Measurements from ENCODE around the gene TLE4.

Gene TLE4

GRCh38 chr9:79575547-79575946, 3.8 kb downstream of the TLE4 start:
- H3K9me2 ChIP-seq (replicated peaks; ENCODE audit: control insufficient read depth, low read length), result no peaks in the 10 kb centered on the region
- no peak for TF ChIP-seq EZH2phosphoT487 (IDR thresholded peaks at IDR 0.05; ENCODE audit: borderline replicate concordance, low read length)
- TF ChIP-seq CTCF (IDR thresholded peaks at IDR 0.05; ENCODE audit: low read depth, low read length, poor library complexity, severe bottlenecking), result no peak
- peaks cover 32% of the 10 kb centered on the region for H3K36me3 ChIP-seq (ENCODE audit: control insufficient read depth, low read length)
- peaks cover 34% of the 10 kb centered on the region for H3K79me2 ChIP-seq (ENCODE audit: control insufficient read depth, low read length)
- H3K27me3 ChIP-seq (ENCODE audit: control insufficient read depth, low read length), result no peaks in the 10 kb centered on the region
- peaks cover 5% of the 10 kb centered on the region for H3F3A ChIP-seq (ENCODE audit: control insufficient read depth, insufficient read depth)
- no peaks in the 10 kb centered on the region for H3K9me3 ChIP-seq (ENCODE audit: control insufficient read depth, insufficient read depth, low read length)
- H3K27ac ChIP-seq (ENCODE audit: low read depth, low read length), result no peak overlapping the region
- peaks cover 16% of the 10 kb centered on the region for H3K4me1 ChIP-seq (ENCODE audit: control insufficient read depth, low read length)
- H4K20me1 ChIP-seq (ENCODE audit: control insufficient read depth, insufficient read depth, low read depth, low read length), result no peaks in the 10 kb centered on the region
- H3K4me2 ChIP-seq (ENCODE audit: low read length), result 0 out of 2 replicates have a peak overlapping the region, but pooled peaks have one; percentile 5
- H3K4me3 ChIP-seq (ENCODE audit: low read length), result no peak overlapping the region

GRCh38 chr9:79577969-79578723, 6.4 kb downstream of the TLE4 start:
- Histone ChIP-seq H3F3A (ENCODE audit: control insufficient read depth, insufficient read depth) (no peaks in the 10 kb centered on the region), H3K27me3 (ENCODE audit: control insufficient read depth, low read length) (no peaks in the 10 kb centered on the region), H3K9me2 (replicated peaks; ENCODE audit: control insufficient read depth, low read length) (no peaks in the 10 kb centered on the region), H3K27ac (ENCODE audit: low read depth, low read length) (no peak overlapping the region), H3K36me3 (ENCODE audit: control insufficient read depth, low read length) (peaks cover 36% of the 10 kb centered on the region), H3K4me3 (ENCODE audit: low read length) (no peak overlapping the region), H3K4me1 (ENCODE audit: control insufficient read depth, low read length) (peaks cover 16% of the 10 kb centered on the region), H3K9me3 (ENCODE audit: control insufficient read depth, insufficient read depth, low read length) (no peaks in the 10 kb centered on the region), H4K20me1 (ENCODE audit: control insufficient read depth, insufficient read depth, low read depth, low read length) (no peaks in the 10 kb centered on the region), H3K4me2 (ENCODE audit: low read length) (no peak overlapping the region), H3K79me2 (ENCODE audit: control insufficient read depth, low read length) (peaks cover 30% of the 10 kb centered on the region)
- TF ChIP-seq CTCF (IDR thresholded peaks at IDR 0.05; ENCODE audit: low read depth, low read length, poor library complexity, severe bottlenecking), result no peak
- no peak for TF ChIP-seq EZH2phosphoT487 (IDR thresholded peaks at IDR 0.05; ENCODE audit: borderline replicate concordance, low read length)

DNA sequence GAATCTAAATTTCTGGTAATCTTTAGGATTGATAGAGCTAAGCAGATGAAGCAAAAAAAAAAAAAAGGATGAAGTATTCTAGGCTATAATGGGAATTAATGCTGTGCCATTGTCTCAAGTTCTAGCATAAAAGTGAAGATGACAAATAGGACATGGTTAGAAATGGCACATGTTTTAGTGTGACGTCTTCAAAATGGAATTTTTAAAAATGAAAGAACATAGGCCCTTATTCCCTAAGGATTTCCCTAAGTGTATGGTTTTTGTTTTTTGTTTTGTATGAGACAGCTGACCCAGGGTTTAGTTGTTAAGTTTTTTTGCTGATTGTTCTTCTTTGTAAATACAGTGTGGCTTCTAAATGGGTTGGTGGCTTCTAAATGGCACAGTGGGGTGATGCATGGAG, 7.1 kb downstream of the TLE4 start:
- no peak overlapping the region for H3K4me2 ChIP-seq (ENCODE audit: low read length)
- no peak overlapping the region for H3K4me3 ChIP-seq (ENCODE audit: low read length)
- no peaks in the 10 kb centered on the region for H3K9me2 ChIP-seq (replicated peaks; ENCODE audit: control insufficient read depth, low read length)
- no peaks in the 10 kb centered on the region for H3K9me3 ChIP-seq (ENCODE audit: control insufficient read depth, insufficient read depth, low read length)
- no peaks in the 10 kb centered on the region for H3K27me3 ChIP-seq (ENCODE audit: control insufficient read depth, low read length)
- peaks cover 23% of the 10 kb centered on the region for H3K79me2 ChIP-seq (ENCODE audit: control insufficient read depth, low read length)
- H3K27ac ChIP-seq (ENCODE audit: low read depth, low read length), result no peak overlapping the region
- no peak for TF ChIP-seq CTCF (IDR thresholded peaks at IDR 0.05; ENCODE audit: low read depth, low read length, poor library complexity, severe bottlenecking)
- TF ChIP-seq EZH2phosphoT487 (IDR thresholded peaks at IDR 0.05; ENCODE audit: borderline replicate concordance, low read length), result no peak
- H3F3A ChIP-seq (ENCODE audit: control insufficient read depth, insufficient read depth), result no peaks in the 10 kb centered on the region
- H3K4me1 ChIP-seq (ENCODE audit: control insufficient read depth, low read length), result peaks cover 12% of the 10 kb centered on the region
- peaks cover 36% of the 10 kb centered on the region for H3K36me3 ChIP-seq (ENCODE audit: control insufficient read depth, low read length)
- H4K20me1 ChIP-seq (ENCODE audit: control insufficient read depth, insufficient read depth, low read depth, low read length), result no peaks in the 10 kb centered on the region

All from DOHH2 (cell line).